HG03097 (cell line): ENCODE results near the gene PRUNE2.
"Not testable (repeated sequence)": the region's sequence is repeated elsewhere in the genome, so short reads cannot be mapped to it uniquely, and the experiment has no call there.

Experiments
- ATAC-seq: cut with Tn5 transposase; IDR thresholded peaks from one replicate; pipeline ENCODE4 v1.9.1; 2021; ENCODE audit not compliant: unreplicated experiment, low FRiP score

PRUNE2 gene, protein sequence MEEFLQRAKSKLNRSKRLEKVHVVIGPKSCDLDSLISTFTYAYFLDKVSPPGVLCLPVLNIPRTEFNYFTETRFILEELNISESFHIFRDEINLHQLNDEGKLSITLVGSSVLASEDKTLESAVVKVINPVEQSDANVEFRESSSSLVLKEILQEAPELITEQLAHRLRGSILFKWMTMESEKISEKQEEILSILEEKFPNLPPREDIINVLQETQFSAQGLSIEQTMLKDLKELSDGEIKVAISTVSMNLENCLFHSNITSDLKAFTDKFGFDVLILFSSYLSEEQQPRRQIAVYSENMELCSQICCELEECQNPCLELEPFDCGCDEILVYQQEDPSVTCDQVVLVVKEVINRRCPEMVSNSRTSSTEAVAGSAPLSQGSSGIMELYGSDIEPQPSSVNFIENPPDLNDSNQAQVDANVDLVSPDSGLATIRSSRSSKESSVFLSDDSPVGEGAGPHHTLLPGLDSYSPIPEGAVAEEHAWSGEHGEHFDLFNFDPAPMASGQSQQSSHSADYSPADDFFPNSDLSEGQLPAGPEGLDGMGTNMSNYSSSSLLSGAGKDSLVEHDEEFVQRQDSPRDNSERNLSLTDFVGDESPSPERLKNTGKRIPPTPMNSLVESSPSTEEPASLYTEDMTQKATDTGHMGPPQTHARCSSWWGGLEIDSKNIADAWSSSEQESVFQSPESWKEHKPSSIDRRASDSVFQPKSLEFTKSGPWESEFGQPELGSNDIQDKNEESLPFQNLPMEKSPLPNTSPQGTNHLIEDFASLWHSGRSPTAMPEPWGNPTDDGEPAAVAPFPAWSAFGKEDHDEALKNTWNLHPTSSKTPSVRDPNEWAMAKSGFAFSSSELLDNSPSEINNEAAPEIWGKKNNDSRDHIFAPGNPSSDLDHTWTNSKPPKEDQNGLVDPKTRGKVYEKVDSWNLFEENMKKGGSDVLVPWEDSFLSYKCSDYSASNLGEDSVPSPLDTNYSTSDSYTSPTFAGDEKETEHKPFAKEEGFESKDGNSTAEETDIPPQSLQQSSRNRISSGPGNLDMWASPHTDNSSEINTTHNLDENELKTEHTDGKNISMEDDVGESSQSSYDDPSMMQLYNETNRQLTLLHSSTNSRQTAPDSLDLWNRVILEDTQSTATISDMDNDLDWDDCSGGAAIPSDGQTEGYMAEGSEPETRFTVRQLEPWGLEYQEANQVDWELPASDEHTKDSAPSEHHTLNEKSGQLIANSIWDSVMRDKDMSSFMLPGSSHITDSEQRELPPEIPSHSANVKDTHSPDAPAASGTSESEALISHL (N-terminal part only)

DNA sequence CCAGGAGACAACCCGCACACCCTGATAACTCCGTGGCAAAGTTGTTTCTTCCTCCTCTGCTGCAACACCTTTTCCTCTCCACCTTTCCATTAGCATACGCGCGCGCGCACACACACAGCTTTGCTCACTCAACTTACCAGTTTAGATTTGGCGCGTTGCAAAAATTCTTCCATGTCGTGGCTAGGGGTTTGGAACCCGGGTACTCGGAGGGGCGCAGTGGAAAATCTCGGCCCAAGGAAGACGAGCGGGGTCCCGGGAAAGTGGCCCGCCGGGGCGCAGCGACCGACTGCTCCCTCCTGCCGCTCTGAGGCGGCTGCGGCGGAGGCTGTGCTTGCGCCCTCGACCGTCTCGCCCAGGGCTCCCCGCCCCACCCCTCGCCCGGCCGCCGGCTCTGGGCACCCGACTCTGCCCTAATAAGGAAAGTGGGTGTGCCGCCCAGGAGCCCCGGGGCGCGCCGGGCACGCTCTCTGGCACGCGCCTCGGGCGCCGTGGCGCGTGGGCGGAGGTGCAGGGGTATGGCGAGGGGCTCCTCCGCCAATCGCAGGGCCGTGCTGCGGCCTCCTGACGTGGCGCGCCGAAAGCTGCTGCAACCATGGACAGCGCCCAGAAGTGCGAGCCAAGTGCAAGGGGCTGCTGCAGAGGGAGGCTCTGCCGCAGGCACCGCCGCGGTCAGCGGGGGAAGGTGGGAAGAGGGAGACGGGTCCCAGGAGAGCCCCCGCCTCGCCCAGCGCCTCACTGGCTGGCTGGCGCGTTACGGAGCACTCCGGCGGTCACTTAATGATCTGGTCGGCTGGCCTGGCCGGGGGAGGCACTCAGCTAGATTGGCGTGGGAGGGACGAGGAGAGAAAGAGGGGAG lies at the start of gene PRUNE2:
Gene PRUNE2, minus strand, starts transcription at position 324 of the 856 bp plus-strand sequence. Its CDS starts 151 bp downstream, at position 173.
- ATAC-seq: no peak

DNA sequence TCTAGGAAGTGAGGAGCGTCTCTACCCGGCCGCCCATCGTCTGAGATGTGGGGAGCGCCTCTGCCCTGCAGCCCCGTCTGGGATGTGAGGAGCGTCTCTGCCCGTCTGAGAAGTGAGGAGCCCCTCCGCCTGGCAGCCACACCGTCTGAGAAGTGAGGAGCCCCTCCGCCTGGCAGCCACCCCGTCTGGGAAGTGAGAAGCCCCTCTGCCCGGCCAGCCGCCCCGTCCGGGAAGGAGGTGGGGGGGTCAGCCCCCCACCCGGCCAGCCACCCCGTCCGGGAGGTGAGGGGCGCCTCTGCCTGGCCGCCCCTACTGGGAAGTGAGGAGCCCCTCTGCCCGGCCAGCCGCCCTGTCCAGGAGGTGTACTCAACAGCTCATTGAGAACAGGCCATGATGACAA lies 49.5 kb upstream of the PRUNE2 start:
- not testable (repeated sequence) for ATAC-seq

DNA sequence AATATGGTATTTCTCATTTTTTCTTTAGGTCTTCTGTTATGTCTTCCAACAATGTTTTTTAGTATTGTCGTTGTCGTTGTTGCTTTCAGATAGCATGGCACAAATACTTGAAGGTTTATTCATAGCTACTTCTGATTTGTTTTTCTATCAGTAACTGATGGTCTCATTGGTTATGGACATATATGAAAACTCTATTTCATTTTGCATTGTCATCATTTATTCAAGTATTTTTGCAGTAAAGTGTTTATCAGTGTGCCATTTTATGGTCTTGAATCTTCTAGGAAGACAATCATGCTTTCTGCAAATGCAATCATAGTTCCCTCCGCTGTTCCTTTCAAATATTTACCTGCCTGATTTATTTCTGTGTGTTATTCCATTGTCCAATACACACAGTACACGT lies 44.0 kb upstream of the PRUNE2 start:
- ATAC-seq: no peak

DNA sequence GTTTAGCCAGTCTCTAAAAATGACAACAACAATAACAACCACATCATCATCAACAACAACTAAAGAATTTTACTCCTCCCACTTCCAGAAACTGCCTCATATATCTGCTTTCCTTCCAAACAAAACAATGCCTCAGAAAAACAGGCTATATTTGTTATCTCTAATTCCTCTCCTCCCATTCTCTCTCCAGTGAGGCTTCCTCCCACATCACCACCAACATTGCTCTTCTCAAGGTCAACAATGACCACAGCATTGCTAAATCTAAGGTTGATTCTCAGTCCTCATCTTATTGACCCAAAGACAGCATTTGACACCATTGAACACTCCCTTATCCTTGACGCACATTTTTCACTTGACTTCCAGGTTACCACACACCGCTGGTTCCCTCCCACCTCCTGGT lies 38.1 kb upstream of the PRUNE2 start:
- no peak for ATAC-seq

DNA sequence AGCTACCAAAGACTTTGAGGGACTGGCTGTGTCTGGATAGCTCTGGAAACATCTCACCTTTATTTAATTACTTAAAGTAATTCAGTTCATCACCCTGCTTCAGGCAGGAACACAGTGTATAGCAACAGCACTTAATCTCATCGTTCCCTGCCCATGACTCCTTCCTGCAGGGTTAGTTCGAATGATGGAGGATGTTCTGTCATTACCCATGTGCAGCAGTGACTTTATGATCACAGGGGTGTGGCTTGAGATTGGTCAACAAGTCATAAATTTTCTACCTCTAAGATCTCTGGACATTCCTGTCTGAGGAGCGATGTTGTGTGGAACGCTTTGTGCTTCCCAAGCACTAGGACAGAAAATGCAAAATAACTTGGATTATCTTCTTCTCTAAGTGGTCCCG lies 37.1 kb upstream of the PRUNE2 start:
- no peak for ATAC-seq

DNA sequence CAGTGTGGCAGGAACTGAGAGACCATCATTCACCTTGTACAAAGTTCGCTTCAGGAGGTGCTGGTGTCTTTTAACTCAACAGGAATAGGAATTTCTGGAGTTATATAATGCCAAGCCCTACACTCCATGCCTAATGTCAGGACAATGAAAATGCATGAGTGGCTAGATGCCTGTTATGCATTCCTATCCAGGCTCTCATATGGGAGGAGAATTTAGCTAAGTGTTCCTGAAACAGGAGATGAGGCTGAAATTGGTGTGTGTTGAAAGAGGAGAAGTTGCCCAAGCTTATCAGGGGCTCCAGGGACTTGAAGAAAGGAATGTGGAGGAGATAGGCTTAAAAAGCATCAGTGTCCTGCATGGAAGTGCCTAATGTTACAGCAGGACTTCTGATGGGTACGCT lies 26.8 kb upstream of the PRUNE2 start:
- no peak for ATAC-seq

DNA sequence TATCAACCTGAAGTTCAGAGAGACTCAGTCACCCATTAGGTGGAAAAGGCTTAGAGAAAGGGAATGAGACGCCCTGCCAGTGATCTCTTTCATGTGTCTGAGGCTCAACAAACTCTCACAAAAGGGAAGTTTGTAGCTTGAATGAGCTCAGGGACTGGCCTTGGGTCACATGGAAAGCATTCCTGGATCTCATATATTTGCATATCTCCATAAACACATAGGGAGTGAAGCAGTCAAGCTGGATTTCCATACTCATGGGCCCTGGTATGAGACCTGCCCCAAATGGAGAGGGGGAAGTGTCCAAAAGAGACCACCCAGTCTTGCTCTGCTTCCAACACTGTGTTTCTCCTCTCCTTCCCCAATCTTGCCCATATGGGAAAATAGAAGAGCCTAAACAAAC lies 26.4 kb upstream of the PRUNE2 start:
- ATAC-seq: no peak

DNA sequence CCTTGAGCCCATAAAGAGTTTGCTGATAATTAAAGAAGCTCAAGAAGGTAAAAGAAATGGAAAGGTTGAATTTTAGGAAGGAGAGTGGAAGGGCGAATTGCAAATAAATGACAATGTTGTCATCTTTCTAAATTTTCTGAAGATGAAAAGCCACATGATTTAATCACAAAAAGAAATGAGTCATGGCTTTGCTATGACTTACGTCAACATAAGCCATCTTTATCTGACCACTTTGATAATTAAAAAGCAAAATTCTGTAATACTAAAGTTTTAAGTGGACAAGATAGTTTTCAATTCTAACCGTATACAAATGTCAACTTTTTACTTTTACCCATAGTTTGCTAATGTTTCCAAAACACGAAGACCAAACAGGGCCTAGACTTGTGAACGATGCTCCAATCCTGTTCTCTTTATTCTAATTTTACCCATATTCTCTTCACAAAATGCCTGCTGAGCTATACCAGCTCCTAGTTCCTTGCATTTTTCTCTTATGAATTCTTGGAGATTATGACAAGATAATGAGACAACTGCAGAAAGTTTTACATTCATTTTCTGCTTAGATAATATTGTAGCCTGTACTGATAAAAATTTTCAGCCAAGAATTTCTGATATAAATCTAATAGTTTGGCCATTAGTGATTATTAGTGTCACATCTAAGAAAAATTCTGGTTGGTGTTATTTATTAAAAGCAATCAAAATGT lies 21.8 kb upstream of the PRUNE2 start:
- no peak for ATAC-seq

DNA sequence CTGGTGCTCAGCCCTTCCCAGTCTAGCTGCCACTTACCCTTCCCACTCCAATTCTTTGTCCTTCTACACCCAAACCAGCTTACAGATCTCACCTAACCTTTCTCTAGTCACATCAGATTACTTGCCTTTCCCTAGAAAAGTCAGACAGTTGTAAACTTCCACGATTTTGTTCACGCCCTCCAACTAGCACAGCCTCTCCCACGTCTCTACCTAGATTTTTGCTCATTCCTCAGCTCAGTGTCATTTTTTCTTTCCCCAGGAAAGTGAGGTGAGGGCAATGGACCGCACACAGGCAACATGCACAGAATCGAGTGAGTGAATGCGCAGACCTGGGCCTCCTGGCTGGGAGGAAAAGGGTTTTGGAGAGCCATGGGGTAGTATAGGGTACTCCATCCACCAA lies 20.9 kb upstream of the PRUNE2 start:
- no peak for ATAC-seq

DNA sequence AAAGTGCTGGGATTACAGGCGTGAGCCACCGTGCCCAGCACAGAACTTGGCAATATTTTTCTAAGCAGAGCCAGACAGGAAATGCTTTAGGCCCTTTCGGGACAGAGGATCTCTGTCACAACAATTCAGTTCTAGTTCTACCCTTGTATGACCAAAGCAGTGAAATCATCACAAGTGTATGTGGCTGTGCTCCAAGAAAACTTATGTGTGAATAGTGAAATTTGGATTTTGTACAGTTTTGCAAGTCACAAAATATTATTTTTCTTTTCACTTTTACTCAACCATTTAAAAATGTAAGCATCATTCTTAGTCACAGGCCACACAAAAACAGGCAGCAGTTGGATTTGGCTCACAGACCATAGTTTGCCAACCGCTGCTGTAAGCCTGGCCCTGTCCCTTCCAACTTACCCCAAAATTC lies 20.4 kb upstream of the PRUNE2 start:
- no peak for ATAC-seq

DNA sequence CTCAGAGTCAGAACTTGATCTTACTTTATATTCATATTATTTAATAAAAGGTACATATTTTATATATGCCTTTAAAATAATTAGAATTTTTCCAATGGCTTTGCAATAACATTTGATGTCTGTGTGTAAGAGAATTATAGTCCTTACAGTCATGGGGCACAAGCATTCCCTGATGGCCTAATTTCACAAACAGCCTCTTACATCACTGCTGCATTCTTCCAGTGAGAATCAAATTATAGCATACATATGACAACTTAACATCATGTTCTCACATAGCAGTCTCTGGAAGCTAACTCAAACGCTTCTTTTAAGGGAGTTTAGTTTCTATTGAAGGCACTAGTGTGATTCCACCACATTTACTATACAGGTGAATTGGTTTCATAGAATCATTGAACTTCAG lies 15.3 kb upstream of the PRUNE2 start:
- ATAC-seq: no peak

DNA sequence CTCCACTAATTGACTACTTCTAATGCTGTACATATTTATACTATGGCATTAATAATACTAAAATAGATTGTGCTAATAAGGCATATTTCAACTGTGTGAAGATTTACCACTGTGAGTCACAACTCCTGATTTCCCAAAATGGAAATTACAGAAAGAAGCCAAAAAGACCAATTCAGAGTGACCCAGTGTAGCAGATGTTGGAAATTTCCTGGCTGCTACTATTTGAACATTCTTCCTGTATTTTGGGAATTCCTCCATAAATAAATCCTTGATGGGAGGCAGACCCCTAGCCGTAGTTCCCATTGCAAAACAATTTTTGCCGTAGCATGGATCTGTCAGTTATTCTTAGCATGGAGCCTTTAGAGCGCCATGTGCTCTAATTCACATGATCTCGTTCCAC lies 11.4 kb upstream of the PRUNE2 start:
- no peak for ATAC-seq

DNA sequence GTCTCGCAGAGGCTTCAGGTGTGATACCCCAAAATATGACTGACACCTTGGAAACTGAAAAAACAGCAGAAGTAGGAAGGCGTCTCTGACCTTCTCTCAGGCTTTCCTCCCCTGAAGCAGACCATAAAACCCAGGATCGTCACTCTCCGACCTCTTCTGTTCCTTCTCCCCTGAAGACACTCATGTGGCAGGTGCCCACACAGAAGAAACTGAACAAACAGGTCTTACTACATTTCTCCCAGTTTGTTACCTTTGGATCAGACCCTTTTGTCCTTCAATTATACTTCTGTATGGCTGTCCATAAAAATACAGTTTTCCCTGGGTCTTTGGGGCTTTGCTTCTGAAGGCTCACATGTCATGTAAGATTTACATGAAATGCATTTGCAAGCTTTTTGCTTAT lies 10.3 kb upstream of the PRUNE2 start:
- no peak for ATAC-seq

DNA sequence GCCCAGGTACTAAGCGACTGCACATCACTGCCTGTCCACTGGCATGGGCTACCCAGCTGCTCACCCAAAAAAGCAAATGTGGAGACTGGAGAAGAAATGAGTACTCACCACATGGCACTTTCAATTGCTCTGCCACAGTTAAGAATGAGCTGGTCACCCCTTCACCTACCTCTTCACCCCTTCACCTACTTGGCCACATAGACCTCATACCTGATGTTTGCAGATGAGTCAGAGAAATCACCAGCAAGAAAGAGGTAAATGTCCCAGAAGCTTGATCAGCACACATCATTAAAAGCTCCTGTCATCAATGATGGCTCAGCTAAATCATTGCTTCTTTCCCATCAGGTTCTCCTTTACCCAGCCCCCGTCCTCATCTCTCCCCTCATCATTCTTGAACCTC lies 7.6 kb upstream of the PRUNE2 start:
- no peak for ATAC-seq

DNA sequence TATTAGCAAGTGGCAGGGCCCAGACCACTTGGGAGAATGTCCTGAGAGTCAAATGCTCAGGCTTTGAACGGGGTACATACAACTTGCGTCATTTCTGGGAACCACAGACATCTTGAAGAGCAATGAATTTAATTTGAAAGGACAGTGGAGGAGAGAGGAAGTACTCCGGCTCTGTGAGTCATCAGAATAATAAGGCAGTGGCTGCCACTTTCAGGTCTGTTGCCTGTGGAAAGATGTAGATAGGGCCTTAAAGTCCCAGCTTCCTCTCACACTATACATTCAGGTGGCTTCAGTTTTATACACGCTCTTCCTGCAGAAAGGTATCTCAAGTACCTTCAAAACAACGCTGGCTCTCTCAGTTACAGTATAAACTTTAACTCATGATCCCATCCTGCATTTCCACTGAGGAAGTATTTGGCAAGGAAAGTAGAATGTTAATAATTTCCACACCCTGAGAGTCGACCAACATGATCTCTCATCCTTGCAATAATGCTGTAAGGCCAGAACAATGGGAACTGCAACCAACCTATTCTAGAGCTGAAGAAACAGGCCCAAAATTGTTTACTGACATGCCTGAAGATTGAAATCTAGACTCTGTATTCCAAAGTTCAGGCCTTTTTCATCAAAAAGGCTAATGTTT lies 6.8 kb upstream of the PRUNE2 start:
- no peak for ATAC-seq

DNA sequence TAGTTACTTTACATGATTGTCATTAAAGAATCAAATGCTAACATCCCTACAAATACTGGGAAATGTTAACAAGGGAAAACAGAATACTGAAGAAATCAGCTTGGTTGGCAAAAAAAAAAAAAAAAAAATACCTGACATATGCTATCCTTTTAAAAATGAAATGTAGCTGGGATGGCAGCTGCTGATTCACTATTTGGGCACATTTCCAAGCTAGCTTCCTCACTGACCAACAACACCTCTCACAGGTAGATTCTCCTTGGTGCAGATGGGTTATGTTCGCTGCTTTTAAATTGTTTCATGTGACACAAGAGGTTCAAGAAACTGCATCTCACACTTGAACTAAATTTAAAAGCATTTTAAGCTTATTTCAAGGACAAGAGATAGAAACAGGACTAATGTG lies 6.1 kb upstream of the PRUNE2 start:
- ATAC-seq: no peak

DNA sequence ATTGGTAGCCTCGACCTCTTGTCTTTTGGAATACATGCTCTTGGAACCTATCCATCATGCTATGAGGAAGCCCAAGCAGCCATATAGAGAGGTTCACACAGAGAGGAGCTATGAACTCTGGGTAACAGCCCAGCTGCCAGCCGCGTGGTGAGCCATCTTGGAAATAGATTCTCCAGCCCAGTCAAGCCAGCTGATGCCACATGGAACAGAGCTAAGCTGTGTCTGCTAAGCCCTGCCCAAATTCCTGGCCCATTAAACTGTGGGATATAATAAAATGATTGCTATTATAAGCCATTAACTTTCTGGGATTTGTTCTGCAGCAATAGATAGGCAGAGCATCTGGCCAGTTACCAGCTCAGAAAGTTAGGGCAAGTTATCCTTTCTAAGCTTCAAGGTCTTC lies 4.9 kb upstream of the PRUNE2 start:
- no peak for ATAC-seq

DNA sequence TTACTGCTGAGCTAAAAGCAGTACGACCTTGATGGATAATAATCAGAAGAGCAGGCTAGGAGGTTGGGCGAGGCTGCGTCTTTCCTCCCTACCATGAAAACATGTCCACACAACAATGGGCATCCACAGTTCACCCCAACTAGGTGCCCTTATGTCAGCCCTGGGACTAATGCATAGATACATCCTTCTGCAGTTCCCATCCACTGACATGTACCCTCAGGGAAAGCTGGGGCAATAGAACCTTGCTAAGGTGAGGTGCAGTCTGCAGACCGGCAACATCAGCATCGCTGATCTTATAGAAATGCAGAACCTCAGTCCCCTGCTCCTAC lies 697 bp upstream of the PRUNE2 start:
- ATAC-seq: no peak
